Erythroblast (primary cell): ENCODE results near the gene CCDC6.

Experiments used
- GATA1 ChIP-seq: IDR thresholded peaks from 2 replicates; pipeline ENCODE4 v1.6.1; 2011; ENCODE audit warnings: low read depth, mild to moderate bottlenecking, control low read depth, low read length, moderate library complexity
- POLR2A ChIP-seq: IDR thresholded peaks from 2 replicates; pipeline ENCODE4 v1.6.1; 2011; ENCODE audit warnings: mild to moderate bottlenecking, low read length

- TF ChIP-seq POLR2A (no peak), GATA1 (no peak)
Measured at GRCh38 chr10:59856104-59856503, 50.3 kb downstream of the CCDC6 start.
